ENCODE data around the gene FGGY.

- TF ChIP-seq CTCF (IDR thresholded peaks at IDR 0.05) (no peak), POLR2A (IDR thresholded peaks at IDR 0.05) (no peak)
Observed at GRCh38 chr1:59266180-59266926, 30.5 kb upstream of the FGGY start.
